B cell (primary cell): ENCODE results near the gene RAPGEF1. TPM values are rescaled to one million over a fixed set of nuclear protein-coding genes. Genes with fewer than 3 reads are reported as not detected.

Source experiments
- ATAC-seq: fragments of 200-7000 bp; cut with Tn5 transposase; one replicate; pipeline ENCODE4 v1.10.0; 2021; ENCODE audit warnings: low read depth, mild to moderate bottlenecking, moderate number of reproducible peaks, moderate library complexity
- CTCF ChIA-PET: fragments of 350-600 bp; sonication (Branson Sonifier 250); formaldehyde crosslinking; loops from one replicate; lab custom pipeline; 2021; ENCODE audit warnings: antibody characterized with exemption, inconsistent platforms; lab: Charles Lee
- POLR2A ChIA-PET: fragments of 350-600 bp; sonication (Branson Sonifier 250); formaldehyde crosslinking; loops from one replicate; lab custom pipeline; 2021; ENCODE audit warnings: antibody characterized with exemption; lab: Charles Lee
- DNase-seq: peaks from one replicate; pipeline ENCODE4 v3.0.0; 2013
- H2AFZ ChIP-seq: 2 replicates; pipeline ENCODE4 v1.6.1; 2012; ENCODE audit warnings: mild to moderate bottlenecking, low read depth, low read length; ENCODE audit not compliant: insufficient read depth, poor library complexity, severe bottlenecking
- H3K27ac ChIP-seq, 2 donors: 1 replicate in 1 of 2; 2 replicates in 1 of 2; pipeline ENCODE4 v1.5.1; 2012 to 2013; ENCODE audit warnings: low read length in 2 of 2, mild to moderate bottlenecking in 2 of 2, moderate library complexity in 1 of 2
- H3K27me3 ChIP-seq, 4 experiments: fragments of 200-600 bp in 1 of 4; sonication (generic) in 1 of 4; replicated peaks in 1 of 4; 1 replicate in 2 of 4; 2 replicates in 2 of 4; pipeline versions ENCODE4 v1.6.1 to v1.7.0; 2013 to 2016; ENCODE audit warnings: low read length in 3 of 4, mild to moderate bottlenecking in 2 of 4, mixed read lengths in 1 of 4, moderate library complexity in 1 of 4; ENCODE audit not compliant: insufficient read depth in 4 of 4, control insufficient read depth in 3 of 4; ENCODE audit errors: control extremely low read depth in 1 of 4
- H3K36me3 ChIP-seq, 2 experiments: replicated peaks in 1 of 2; 1 replicate in 1 of 2; 2 replicates in 1 of 2; pipeline versions ENCODE4 v1.6.1 to v1.7.1; 2013; ENCODE audit warnings: low read length in 1 of 2; ENCODE audit not compliant: insufficient read depth in 2 of 2, control insufficient read depth in 1 of 2; ENCODE audit errors: control extremely low read depth in 1 of 2, extremely low read depth in 1 of 2
- H3K4me1 ChIP-seq, 2 donors: fragments of 200-600 bp in 1 of 2; sonication (generic) in 1 of 2; 1 replicate in 1 of 2; 2 replicates in 1 of 2; pipeline versions ENCODE4 v1.5.1 to v1.6.1; 2013 to 2017; ENCODE audit warnings: low read length in 2 of 2; ENCODE audit not compliant: control insufficient read depth in 2 of 2, insufficient read depth in 2 of 2
- H3K4me2 ChIP-seq: replicated peaks from 2 replicates; pipeline ENCODE3; 2012; ENCODE audit warnings: mild to moderate bottlenecking, low read depth, low read length; ENCODE audit not compliant: poor library complexity, severe bottlenecking
- H3K4me3 ChIP-seq, 5 experiments: fragments of 200-600 bp in 1 of 5; sonication (generic) in 1 of 5; 1 replicate in 3 of 5; 2 replicates in 2 of 5; pipeline versions ENCODE4 v1.5.1 to v1.7.0; 2011 to 2016; ENCODE audit warnings: low read length in 4 of 5, mild to moderate bottlenecking in 4 of 5, low read depth in 2 of 5, control low read depth in 1 of 5, moderate library complexity in 1 of 5; ENCODE audit not compliant: insufficient read depth in 1 of 5; ENCODE audit errors: control extremely low read depth in 1 of 5, extremely low read depth in 1 of 5
- H3K79me2 ChIP-seq: fragments of 200-600 bp; sonication (generic); one replicate; pipeline ENCODE4 v1.6.0; 2016; ENCODE audit warnings: low read length; ENCODE audit not compliant: control insufficient read depth, insufficient read depth
- H3K9ac ChIP-seq: fragments of 200-600 bp; sonication (generic); 2 replicates; pipeline ENCODE4 v1.6.1; 2017; ENCODE audit warnings: mild to moderate bottlenecking, low read length, moderate library complexity
- H3K9me3 ChIP-seq, 3 donors: one replicate each; pipeline versions ENCODE4 v1.6.1 to v1.7.1; 2013; ENCODE audit warnings: low read length in 2 of 3; ENCODE audit not compliant: control insufficient read depth in 2 of 3, insufficient read depth in 1 of 3; ENCODE audit errors: control extremely low read depth in 1 of 3
- H4K20me1 ChIP-seq: 2 replicates; pipeline ENCODE4 v1.6.0; 2012; ENCODE audit warnings: mild to moderate bottlenecking, low read length; ENCODE audit not compliant: insufficient read depth, control insufficient read depth, poor library complexity, severe bottlenecking
- H3K27ac Mint-ChIP-seq: one replicate; pipeline ENCODE4 v1.8.0; 2021; ENCODE audit warnings: mixed read lengths
- H3K27me3 Mint-ChIP-seq: one replicate; pipeline ENCODE4 v1.8.0; 2021; ENCODE audit warnings: mixed read lengths
- H3K4me1 Mint-ChIP-seq: one replicate; pipeline ENCODE4 v1.8.0; 2021; ENCODE audit warnings: mixed read lengths
- H3K4me3 Mint-ChIP-seq: one replicate; pipeline ENCODE4 v1.8.0; 2021; ENCODE audit warnings: mixed read lengths
- H3K9me3 Mint-ChIP-seq: one replicate; pipeline ENCODE4 v1.8.0; 2022; ENCODE audit warnings: mixed read lengths; ENCODE audit not compliant: insufficient read depth
- CTCF ChIP-seq: fragments of 200-600 bp; IDR thresholded peaks from one replicate; pipeline ENCODE4 v1.8.0; 2022; ENCODE audit warnings: antibody characterized with exemption, mild to moderate bottlenecking
- EZH2 ChIP-seq: IDR thresholded peaks from 2 replicates; pipeline ENCODE4 v1.6.1; 2012; ENCODE audit warnings: borderline replicate concordance, low read depth, mild to moderate bottlenecking, moderate library complexity, low read length; ENCODE audit not compliant: insufficient read depth, poor library complexity, severe bottlenecking
- WGBS: methylation state at CpG from one replicate; pipeline ENCODE4 v1.1.5; 2013; ENCODE audit warnings: missing lambda C conversion rate; ENCODE audit not compliant: insufficient coverage; 5-methylcytosine and 5-hydroxymethylcytosine counted together
- intact Hi-C: fragments of 100-400 bp; cut with micrococcal nuclease; formaldehyde crosslinking; loops from one replicate; pipeline ENCODE4 v1.10.0; 2022
- polyA plus RNA-seq: library from polyadenylated mRNA; depleted of rRNA; stranded (reverse); fragments of >200 nt; gene quantifications from 2 replicates; pipeline ENCODE4 v1.2.3, GENCODE V29; 2012
- total RNA-seq, 2 donors: library from RNA; stranded (reverse); fragments of 120-200 nt in 1 of 2; gene quantifications; 1 replicate in 1 of 2; 2 replicates in 1 of 2; pipeline versions ENCODE4 v1.2.3 to v1.2.4, GENCODE V29; 2013 to 2022

The RAPGEF1 gene
- total and polyA plus RNA-seq, 2 donors (not counting 1 experiment from before 2014, with no cell fraction given): 134 to 447 TPM

- CTCF ChIA-PET: no interaction called here
- Mint-ChIP-seq H3K4me1 (peaks cover 15% of the 10 kb centered on the region), H3K27ac (peak overlapping the region; percentile 67), H3K9me3 (no peaks in the 10 kb centered on the region), H3K4me3 (peak overlapping the region; percentile 79), H3K27me3 (no peaks in the 10 kb centered on the region)
- peak overlapping the region; percentile 94 for H3K4me2 ChIP-seq
- no peaks in the 10 kb centered on the region for H3K9me3 ChIP-seq
- H3K4me3 ChIP-seq: peak overlapping the region in 4 of 5 experiments; percentile 55 to 88 (median 74)
- no peaks in the 10 kb centered on the region for H4K20me1 ChIP-seq
- peak overlapping the region; percentile 87 for H3K9ac ChIP-seq
- peaks cover 0 to 37% of the 10 kb centered on the region in 2 experiments for H3K36me3 ChIP-seq
- DNase-seq: no peak
- H3K4me1 ChIP-seq: peaks cover 19 to 24% of the 10 kb centered on the region in 2 donors
- no peak for ATAC-seq
- no peaks in the 10 kb centered on the region for H3K27me3 ChIP-seq
- H3K27ac ChIP-seq: peak overlapping the region in 1 of 2 donors; percentile 64
- POLR2A ChIA-PET: interaction anchor here (0.6 kb wide), 1 partner anchor 157 kb away, joined by 4 read pairs; no protein-coding TSS in a partner anchor
- peak overlapping the region; percentile 97 for H2AFZ ChIP-seq
- intact Hi-C loops: loop anchor here (5.0 kb wide), 1 partner anchor 37 kb away; no protein-coding TSS in a partner anchor
- H3K79me2 ChIP-seq: peaks cover 8% of the 10 kb centered on the region
- no peak for TF ChIP-seq EZH2
- no peak for TF ChIP-seq CTCF
- 78% methylated on average over 24 of the region's 24 CpGs for WGBS
Observed at GRCh38 chr9:131529597-131530545, 210.0 kb downstream of the RAPGEF1 start.
